Lower leg skin (tissue), 4 donors: ENCODE results near the gene MARS1. TPM values are rescaled to one million over a fixed set of nuclear protein-coding genes. Genes with fewer than 3 reads are reported as not detected.
A peak's percentile ranks its signal among the peaks of the same experiment; 100 is the strongest.

ENCODE experiments used
- DNase-seq, 2 donors: peaks; one replicate each; pipeline ENCODE4 v3.0.0-alpha.2; 2019; ENCODE audit warnings: low spot score in 2 of 2
- H3K4me3 ChIP-seq: fragments of 200-600 bp; sonication (generic); 2 replicates; pipeline ENCODE4 v1.5.1; 2017; ENCODE audit warnings: mild to moderate bottlenecking, low read depth; ENCODE audit not compliant: poor library complexity, severe bottlenecking
- CTCF ChIP-seq, 3 donors: fragments of 450-650 bp; IDR thresholded peaks; one replicate each; pipeline ENCODE4 v1.5.1; 2016; ENCODE audit warnings: antibody characterized with exemption in 3 of 3, mild to moderate bottlenecking in 3 of 3, moderate library complexity in 2 of 3
- POLR2A ChIP-seq, 2 donors: fragments of 450-650 bp; IDR thresholded peaks; one replicate each; pipeline ENCODE4 v1.6.1; 2016 to 2017; ENCODE audit warnings: antibody characterized with exemption in 2 of 2, mild to moderate bottlenecking in 1 of 2, moderate library complexity in 1 of 2
- WGBS, 2 donors: methylation state at CpG; one replicate each; pipeline ENCODE4 v1.1.5; 2018; 5-methylcytosine and 5-hydroxymethylcytosine counted together
- intact Hi-C: fragments of 100-400 bp; cut with DNase I; formaldehyde crosslinking; loops from one replicate; pipeline ENCODE4 v1.15.0; 2023; ENCODE audit warnings: low total_unique reads
- total RNA-seq, 4 donors: library from RNA; depleted of rRNA; stranded (reverse); fragments of >200 nt; gene quantifications; one replicate each; pipeline ENCODE4 v1.1.0, GENCODE V29; 2016

MARS1 gene
- total RNA-seq, 4 donors from 2014 or later: 37.7 to 386 (median 51.4) TPM

- DNase-seq: no peak
- no peak overlapping the region for H3K4me3 ChIP-seq
- TF ChIP-seq CTCF (IDR thresholded peaks at IDR 0.05) (peak in 1 of 3 donors; percentile 100), POLR2A (IDR thresholded peaks at IDR 0.05) (no peak)
- WGBS, 2 donors: 78 to 81% methylated on average over 6 of the region's 6 CpGs
- intact Hi-C loops: loop anchor here (5.0 kb wide), 1 partner anchor 189 kb away; no protein-coding TSS in a partner anchor
Observed at GRCh38 chr12:57451233-57451778, 36.6 kb upstream of the MARS1 start.

GRCh38 chr12:57452181-57452936 lies 35.5 kb upstream of the MARS1 start:
- no peak for TF ChIP-seq CTCF (IDR thresholded peaks at IDR 0.05)
- no peak for TF ChIP-seq POLR2A (IDR thresholded peaks at IDR 0.05)
- no peak overlapping the region for H3K4me3 ChIP-seq
- no peak for DNase-seq
- 29 to 31% methylated on average over 9 of the region's 9 CpGs for WGBS, 2 donors
- intact Hi-C loops: loop anchor here (5.0 kb wide), 1 partner anchor 190 kb away; no protein-coding TSS in a partner anchor

- DNase-seq: peak; percentile 55 to 92
- intact Hi-C loops: loop anchor here (5.0 kb wide), 1 partner anchor 191 kb away; no protein-coding TSS in a partner anchor
- WGBS, 2 donors: 25 to 28% methylated on average over 7 of the region's 7 CpGs
Observed at GRCh38 chr12:57452937-57453509, 34.8 kb upstream of the MARS1 start.

GRCh38 chr12:57454213-57454565 lies 33.7 kb upstream of the MARS1 start:
- DNase-seq: no peak
- intact Hi-C loops: loop anchor here (5.0 kb wide), 1 partner anchor 192 kb away; no protein-coding TSS in a partner anchor
- H3K4me3 ChIP-seq: no peak overlapping the region
- 96 to 100% methylated on average over 2 of the region's 2 CpGs for WGBS, 2 donors
- TF ChIP-seq POLR2A (IDR thresholded peaks at IDR 0.05) (no peak), CTCF (IDR thresholded peaks at IDR 0.05) (no peak)

More at GRCh38 chr12:57452937-57453509, 34.8 kb upstream of the MARS1 start:
- TF ChIP-seq POLR2A (IDR thresholded peaks at IDR 0.05) (no peak), CTCF (IDR thresholded peaks at IDR 0.05) (no peak)
- no peak overlapping the region for H3K4me3 ChIP-seq

- WGBS, 2 donors: 66 to 71% methylated on average over 9 to 10 of the region's 10 CpGs
- DNase-seq: no peak
- peak in 1 of 3 donors; percentile 45 for TF ChIP-seq CTCF (IDR thresholded peaks at IDR 0.05)
- TF ChIP-seq POLR2A (IDR thresholded peaks at IDR 0.05): no peak
- intact Hi-C loops: loop anchor here (5.0 kb wide), 1 partner anchor 192 kb away; no protein-coding TSS in a partner anchor
- H3K4me3 ChIP-seq: no peak within 1 kb of the TSS
Observed at GRCh38 chr12:57454566-57455373, 33.1 kb upstream of the MARS1 start, which contains the start of gene INHBE. INHBE (plus strand) TSS chr12:57455307; CDS start chr12:57455537, 230 bp downstream.
